GM12801 (cell line): Measurements from ENCODE around the gene INPP5A.

Source experiments
- TF ChIP-seq, protein P1 (sequence below): IDR thresholded peaks from one replicate; pipeline ENCODE4 v1.5.1; 2011; ENCODE audit warnings: control low read depth; ENCODE audit not compliant: insufficient read length; ENCODE audit errors: extremely low read depth

Gene INPP5A

DNA sequence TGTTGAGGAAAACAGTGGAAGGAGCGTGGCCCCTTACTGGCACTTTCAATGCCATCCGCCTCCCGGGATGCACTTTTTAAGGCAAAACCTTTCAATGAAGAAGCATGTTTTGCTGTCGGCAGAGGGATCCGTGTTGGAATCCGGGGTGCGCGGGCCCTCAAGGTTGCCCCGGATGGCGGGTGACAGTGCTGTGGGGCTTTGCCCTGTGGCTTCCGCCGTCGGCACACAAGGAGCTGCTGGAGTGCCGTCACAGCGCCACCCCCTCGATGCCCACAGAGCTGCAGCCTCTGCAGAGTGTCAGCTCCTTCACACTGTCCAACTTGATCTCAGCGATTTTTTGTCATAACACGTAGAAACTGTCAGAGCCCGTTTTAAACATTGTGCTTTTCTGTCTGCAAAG is 189.4 kb downstream of the INPP5A start:
- TF ChIP-seq, protein P1, sequence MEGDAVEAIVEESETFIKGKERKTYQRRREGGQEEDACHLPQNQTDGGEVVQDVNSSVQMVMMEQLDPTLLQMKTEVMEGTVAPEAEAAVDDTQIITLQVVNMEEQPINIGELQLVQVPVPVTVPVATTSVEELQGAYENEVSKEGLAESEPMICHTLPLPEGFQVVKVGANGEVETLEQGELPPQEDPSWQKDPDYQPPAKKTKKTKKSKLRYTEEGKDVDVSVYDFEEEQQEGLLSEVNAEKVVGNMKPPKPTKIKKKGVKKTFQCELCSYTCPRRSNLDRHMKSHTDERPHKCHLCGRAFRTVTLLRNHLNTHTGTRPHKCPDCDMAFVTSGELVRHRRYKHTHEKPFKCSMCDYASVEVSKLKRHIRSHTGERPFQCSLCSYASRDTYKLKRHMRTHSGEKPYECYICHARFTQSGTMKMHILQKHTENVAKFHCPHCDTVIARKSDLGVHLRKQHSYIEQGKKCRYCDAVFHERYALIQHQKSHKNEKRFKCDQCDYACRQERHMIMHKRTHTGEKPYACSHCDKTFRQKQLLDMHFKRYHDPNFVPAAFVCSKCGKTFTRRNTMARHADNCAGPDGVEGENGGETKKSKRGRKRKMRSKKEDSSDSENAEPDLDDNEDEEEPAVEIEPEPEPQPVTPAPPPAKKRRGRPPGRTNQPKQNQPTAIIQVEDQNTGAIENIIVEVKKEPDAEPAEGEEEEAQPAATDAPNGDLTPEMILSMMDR = no peak

DNA sequence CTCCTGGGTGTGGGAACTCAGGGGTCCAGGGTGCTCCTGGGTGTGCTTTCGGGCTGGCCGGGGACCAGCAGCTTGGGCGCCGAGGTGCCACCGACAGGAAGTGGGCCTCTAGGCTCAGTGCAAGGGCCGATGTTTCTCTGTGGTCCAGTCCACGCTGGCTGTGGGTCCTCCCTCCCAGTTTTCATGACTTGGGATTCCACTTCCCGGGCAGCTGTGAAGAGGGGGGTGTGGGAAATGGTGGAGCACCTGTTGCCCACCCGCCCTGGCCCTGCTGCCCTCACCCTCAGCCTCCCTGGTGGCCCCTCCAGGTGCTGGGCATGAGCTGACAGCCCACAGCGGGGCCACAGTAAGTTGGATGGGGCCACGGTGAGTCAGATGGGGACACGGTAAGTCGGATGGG is 189.8 kb downstream of the INPP5A start:
- TF ChIP-seq, protein P1 = no peak

DNA sequence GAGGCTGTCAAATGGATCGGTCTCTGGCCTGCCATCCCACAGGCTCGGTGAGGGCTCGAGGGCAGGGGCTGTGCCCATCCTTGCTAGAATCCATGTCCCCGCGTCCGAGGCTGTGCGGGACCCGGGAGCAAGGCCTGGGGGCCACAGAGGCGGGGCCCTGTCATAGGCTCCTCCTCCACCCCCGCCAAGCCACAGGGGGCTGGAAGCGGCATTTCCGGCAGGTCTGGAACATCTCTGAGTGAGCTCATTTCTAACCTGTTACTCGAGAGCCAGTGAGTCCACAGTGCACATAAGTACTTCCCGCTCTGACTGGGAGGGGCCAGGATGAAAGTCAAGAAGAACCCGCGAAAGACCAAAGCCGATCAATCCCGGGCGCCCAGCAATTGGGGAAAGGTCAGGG is 190.7 kb downstream of the INPP5A start:
- TF ChIP-seq, protein P1 = no peak

DNA sequence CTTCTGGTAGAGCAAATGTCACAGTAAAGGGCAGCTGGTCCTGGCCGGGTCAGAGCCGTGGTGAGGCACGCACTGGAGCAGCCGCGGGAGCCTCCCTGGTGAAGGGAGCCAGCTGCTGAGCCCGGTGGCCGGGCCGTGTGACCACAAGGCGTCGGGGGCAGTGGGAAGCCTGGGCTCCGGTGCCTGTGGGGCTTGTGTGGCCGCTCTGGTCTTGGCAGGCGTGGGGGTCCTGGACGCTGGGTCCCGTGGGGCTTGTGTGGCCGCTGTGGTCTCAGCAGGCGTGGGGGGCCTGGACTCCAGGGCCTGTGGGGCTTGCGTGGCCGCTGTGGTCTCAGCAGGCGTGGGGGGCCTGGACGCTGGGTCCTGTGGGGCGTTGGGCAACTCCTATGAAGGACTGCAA is 191.2 kb downstream of the INPP5A start:
- TF ChIP-seq, protein P1 = no peak

DNA sequence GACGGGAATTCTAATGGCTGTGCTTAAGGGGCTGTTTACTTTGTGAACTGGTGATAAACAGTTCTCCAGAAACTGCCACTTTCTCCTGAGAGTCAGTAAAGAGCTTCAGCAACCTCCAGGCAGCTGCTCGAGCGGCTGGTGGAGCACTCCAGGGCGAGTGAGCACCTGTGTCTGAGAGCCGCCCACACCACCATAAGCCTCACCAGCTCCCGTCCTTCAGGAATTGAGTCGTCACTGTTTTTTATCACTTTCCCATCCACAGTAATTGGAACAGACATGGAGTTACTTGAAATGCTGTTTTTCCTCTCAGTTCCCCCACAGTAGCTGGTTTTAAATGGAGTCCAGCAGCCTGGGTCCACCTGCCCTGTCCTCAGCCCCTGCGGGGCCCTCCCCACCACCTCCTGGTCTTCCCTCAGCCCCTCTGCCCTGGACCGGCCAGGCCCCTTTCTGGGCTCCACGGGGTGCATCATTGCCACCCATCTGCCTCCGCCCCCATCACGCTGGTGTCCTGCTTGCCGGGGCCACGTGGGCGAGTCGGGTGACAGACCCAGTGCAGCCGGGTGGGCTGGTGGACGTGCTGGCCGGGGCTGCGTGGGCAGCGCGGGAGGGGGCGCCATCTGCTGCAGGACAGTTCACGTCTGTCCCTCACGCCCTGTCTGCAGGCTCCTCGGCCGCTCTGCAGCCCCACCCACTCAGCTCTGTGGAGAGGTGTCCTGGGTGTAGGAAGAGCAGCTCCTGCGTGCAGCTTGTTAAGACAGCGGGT is 192.4 kb downstream of the INPP5A start:
- TF ChIP-seq, protein P1 = no peak

DNA sequence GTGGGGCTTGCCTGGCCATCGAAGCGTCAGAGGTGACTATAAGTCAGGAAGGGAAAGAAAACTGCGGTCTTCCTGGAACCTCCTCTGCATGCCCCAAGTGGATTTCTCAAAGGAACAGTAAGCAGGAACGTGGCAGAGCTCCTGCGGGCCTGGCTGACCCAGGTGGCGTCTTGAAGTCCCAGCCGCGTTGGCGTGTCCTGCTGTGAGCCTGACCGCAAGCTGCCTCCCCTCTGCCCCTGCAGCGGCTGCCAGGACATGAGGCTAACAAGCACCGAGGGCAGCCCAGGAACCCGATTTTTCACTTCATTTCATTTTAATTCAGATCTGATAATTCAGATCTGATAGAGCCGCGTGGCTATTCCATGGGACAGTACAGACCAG is 193.0 kb downstream of the INPP5A start:
- TF ChIP-seq, protein P1 = no peak

DNA sequence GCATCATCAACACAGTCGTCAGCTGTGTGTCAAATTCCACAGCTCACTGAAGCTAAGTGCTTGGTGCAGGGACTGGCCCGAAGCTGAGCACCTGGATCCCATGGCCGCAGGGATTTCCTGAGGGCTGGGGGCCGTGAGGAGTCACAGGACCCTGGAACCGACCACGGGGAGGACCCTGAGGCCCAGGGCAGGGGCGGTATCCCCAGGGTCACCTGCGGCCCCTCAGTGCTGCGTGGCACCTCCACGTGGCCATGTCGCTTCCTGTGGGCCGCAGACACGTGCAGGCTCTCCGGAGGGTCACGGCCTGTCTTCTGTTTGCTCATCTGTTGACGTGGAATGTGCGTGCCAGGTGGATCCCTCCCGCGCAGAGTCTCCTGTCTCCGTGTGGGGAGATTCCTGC is 194.9 kb downstream of the INPP5A start:
- TF ChIP-seq, protein P1 = no peak
